ENCODE data around the gene CCDC116.
"Not testable (repeated sequence)": the region's sequence is repeated elsewhere in the genome, so short reads cannot be mapped to it uniquely, and the experiment has no call there.

The CCDC116 gene

DNA sequence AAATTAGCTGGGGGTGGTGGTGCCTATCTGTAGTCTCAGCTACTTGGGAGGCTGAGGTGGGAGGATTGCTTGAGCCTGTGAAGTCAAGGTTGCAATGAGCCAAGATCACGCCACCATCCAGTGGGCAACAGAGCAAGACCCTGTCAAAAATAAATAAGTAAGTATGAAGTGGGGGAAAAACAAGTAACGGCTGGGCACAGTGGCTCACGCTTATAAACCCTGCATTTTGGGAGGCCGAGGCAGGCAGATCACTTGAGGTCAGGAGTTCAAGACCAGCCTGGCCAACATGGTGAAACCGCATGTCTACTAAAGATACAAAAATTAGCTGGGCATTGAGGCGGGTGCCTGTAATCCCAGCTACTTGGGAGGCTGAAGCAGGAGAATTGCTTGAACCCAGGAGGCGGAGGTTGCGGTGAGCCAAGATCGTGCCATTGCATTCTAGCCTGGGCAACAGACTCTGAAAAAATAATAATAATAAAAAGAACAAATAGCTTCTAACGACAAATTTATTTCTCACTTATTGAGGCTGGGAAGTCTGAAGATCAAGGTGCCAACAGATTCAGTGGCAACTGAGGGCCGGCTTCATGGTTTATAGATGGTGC is 22.9 kb upstream of the CCDC116 start:
- DNase-seq (ENCODE audit: low read depth): not testable (repeated sequence)

DNA sequence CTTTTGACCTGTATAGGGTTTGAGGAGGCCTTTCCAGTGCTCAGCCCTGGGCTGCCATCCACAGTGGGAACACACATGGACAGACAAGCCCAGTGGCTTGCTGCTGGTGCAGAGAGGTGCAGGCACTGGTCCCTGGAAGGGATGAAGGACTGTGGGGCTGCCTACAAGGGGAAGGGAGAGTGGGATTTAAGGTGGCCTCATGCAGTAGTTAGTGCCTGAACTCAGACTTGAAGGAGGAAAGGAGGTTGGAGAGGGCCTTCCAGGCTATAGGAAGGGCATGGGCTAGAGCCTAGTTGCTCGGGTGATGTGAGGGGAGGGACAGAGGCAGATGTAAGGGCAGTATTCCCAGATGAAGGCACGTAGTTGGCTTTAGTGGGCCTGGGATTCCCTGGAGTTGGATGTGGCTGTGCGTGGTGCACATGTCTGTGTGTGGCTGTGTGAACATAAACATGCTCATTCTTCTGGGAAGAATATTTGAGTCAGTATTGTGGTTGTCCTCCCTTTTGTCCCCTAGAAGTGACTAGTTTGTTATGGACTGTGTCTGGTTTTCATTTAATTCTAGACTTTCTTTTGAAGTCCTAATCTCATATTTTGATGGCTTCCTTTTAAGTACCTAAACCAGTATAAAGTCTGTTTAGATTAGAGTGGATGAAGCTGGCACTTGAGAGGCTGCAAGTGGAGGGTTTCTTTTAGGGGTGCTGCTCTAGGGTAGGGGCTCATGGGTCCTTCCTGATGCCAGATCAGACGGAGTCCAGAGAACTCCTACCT is 21.2 kb upstream of the CCDC116 start:
- no peak for DNase-seq (ENCODE audit: low read depth)

DNA sequence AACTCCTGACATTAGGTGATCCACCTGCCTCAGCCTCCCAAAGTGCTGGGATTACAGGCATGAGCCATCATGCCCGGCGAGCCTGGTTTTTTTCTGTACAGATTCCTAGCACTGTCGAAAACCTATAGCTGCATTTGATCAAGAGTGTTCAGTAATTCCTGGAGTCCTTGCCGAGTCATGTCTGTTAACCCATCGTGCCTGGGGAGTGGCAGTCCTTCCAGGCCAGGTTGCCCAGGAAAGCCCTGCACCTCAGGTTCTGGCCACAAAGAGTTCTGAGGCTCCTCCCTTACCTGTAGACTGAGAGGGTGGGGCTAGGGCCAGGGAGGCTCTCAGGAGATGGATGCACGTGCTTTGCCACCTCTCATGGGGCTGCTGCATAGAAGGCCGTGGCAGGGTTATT is 19.7 kb upstream of the CCDC116 start:
- DNase-seq (ENCODE audit: low read depth): no peak

DNA sequence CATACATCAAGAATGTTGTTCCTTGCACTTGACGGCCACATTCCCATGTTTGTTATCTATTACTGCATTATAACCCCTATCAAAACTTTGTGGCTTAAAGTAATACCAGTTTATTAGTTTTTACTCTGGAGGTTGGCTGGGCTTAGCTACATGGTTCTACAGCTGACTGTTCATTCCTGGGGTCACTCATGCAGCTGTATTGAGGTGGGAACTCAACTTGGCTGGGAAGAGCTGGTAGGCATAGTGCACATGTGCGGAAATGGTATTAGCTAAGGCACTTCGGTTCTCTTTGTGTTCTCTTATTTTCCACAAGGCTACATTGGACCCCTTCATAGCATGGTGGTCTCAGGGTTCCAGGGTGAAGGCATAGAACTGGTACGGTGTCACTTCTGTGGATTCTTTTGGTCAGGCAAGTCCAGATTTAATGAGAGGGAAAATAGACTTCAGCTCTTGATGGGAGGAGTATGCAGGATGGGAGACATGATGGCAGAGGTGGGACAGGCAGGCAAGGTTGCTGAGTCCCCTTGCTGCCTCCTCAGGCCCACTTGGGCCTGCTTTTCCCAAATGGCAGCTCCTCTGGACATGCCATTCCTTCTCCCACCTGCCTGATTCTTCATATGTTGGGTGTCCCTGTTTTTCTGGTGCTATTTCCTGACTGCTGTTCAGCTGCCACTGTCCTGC is 18.9 kb upstream of the CCDC116 start:
- DNase-seq (ENCODE audit: low read depth): no peak

DNA sequence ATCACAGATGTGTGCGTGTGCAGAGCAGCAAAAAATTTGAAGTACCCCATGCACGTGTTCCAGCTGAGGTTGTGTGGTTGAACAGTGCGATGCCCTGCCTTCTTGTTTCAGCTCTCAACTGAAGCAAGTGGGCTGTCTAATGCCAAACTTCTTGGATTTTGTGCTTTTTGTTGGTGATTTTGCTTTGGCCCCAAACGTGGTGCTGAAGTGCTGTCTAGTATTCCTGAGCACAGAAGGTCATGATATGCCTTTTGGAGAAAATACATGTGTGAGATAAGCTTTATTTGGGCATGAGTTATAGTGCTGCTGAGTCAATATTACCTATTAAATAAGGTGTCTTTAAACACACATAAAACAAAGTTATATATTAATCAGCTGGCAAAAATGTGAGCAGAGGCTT is 16.8 kb upstream of the CCDC116 start:
- no peak for DNase-seq (ENCODE audit: low read depth)

DNA sequence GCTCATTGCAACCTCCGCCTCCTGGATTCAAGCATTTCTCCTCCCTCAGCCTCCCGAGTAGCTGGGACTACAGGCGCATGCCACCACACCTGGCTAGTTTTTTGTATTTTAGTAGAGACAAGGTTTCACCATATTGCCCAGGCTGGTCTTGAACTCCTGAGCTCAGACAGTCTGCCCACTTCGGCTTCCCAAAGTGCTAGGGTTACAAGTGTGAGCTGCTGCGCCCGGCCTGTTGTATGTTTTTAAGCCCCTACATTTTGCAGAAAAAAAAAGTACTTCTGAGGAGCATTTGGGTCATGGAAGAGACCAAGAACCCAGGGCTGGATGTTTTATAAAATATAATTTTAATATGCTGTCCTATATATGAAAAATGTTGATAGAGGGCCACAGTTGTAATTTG is 15.2 kb upstream of the CCDC116 start:
- DNase-seq (ENCODE audit: low read depth): not testable (repeated sequence)

DNA sequence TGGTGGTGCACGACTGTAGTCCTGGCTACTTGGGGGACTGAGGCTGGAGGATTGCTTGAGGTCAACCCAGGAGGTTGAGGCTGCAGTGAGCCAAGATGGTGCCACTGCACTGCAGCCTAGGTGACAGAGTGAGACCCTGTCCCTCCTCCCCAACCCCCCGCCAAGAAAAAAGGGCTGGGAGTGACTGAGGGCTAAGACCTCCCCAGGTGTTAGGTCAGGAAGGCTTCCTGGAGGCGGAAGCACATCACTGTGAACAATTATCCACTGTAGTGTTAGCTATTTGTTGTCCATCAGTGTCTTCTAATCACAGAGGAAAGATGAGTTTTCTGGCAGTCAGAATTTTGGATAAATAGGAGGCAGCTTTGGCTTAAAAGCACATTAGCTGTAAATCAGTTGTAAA is 11.5 kb upstream of the CCDC116 start:
- DNase-seq (ENCODE audit: low read depth): no peak

DNA sequence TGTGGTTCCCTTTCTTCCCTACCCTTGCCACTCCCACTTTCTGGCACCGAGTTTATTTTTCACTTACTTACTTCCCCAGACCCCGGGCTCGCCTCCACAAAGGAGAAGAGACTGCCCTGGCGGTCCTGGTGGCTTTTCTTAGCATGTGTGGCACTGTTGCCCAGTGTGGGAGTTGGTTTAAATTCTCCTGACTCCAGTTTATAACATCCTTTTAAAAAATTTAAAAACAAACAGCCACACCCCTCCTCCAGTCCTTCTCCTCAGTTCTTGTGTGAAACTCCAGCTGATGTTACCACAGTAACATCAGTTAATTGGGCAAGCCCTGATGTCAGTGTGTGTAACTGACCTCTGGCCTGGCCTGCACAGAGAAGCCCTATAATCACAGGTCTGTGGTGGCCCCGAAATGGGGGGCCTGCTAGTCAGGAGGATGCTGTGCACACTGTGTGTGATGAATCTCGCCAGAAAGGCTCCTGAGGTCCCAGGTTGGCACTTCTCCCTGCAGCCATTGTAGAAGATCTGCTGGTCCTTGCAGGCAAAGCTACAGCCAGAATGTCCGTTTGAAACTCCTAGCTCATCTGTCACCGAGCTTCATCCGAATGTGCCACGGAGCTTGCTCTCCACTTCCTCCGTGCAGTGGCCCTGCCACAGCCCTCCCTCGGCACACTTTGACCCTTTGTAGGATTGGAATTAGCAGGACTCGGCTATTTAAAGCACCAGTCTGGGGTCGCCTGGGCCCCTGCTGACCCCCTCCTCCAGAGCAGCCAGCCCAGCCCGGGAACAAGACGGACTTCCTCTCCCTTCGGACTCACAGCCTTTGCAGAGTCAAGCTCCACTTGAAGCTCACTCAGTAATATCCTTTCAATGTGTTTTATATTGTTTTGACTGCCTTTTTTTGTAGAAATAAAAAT is 10.3 kb upstream of the CCDC116 start:
- DNase-seq (ENCODE audit: low read depth): no peak

DNA sequence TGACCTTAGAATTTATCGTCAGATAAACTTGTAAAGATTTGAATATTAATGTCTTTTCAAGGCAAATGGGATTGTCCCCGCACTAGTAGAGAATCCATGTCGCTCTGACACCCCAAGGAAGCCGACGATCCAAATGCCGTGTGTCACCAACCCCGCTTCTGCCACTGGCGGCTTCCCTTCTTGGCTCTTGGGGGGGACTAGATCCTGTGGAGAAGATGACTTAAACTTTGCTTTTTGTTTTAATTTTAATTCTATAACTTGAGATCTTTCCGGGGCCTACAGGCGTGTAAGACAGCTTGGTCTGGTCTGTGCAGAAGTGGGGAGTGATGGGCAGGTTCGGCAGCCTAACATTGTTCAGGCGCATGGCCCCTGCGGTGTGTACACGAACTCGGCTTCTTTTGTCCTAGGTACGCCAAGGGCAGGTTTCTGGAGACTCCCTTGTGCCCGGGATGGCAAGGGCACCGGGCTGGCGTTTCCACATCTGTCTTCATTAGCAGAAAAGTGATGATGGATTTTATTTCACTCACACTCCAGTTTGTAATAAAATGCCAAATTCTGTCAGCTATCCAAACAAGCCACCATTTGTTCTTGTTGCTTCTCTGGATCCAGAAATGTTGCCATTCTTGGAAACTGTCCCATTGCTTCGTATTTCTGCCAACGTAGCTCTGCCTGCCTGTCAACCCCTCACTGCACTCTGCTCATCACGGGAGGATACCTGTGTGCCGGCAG is 9.5 kb upstream of the CCDC116 start:
- DNase-seq (ENCODE audit: low read depth): no peak

DNA sequence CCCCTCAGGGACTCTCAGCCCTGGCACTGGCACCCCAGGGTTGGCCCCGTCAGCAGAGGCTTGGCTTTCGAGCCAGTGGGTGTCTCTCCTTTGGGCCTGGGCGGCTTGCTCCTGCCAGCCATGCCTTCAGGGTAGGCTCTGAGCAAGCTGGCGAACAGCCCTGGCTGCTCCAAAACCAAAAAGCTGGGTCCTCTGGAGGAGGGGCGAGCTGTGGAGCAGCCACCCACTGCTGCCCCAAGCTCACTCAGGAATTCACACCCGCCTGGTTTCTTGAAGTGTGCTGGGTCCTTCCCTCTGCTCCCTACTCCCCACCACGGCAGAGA is 9.0 kb upstream of the CCDC116 start:
- no peak for DNase-seq (ENCODE audit: low read depth)

DNA sequence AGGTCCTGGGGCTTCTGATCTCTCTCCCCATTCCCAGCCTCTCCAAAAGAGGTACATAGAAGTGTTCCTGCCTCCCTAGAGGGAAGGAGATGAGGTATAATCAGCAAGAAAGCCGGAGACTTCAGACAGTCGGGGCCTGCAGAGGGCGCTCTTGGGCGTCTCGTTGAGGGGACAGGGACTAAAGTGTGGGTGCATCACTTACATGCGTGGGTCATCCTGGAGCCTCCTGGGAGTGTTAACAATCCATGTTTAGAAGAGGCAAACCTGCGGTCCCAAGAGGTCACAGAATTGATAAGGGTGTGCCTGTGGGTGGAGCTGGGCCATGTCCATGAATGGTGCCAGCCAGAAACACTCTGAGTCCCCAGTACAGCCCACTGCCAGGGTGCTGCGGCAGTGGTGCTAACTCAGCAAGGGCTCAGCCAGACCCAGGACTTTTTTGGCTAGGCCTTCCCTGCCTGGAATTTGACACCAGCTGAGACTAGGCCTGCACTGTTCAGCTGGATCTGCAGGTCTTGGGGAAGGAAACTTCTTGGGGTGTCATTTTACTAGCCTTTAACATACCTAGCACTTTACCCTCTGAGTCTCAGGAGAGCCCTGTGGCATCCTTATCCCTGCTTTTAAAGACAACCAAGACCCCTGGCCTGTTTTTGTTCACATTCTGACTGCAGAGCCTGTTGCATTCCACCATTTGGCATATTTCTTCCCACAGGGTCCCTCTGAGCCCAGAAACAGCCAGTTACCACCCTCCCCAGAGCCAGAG is 8.3 kb upstream of the CCDC116 start:
- peak; percentile 36 for DNase-seq (ENCODE audit: low read depth)

DNA sequence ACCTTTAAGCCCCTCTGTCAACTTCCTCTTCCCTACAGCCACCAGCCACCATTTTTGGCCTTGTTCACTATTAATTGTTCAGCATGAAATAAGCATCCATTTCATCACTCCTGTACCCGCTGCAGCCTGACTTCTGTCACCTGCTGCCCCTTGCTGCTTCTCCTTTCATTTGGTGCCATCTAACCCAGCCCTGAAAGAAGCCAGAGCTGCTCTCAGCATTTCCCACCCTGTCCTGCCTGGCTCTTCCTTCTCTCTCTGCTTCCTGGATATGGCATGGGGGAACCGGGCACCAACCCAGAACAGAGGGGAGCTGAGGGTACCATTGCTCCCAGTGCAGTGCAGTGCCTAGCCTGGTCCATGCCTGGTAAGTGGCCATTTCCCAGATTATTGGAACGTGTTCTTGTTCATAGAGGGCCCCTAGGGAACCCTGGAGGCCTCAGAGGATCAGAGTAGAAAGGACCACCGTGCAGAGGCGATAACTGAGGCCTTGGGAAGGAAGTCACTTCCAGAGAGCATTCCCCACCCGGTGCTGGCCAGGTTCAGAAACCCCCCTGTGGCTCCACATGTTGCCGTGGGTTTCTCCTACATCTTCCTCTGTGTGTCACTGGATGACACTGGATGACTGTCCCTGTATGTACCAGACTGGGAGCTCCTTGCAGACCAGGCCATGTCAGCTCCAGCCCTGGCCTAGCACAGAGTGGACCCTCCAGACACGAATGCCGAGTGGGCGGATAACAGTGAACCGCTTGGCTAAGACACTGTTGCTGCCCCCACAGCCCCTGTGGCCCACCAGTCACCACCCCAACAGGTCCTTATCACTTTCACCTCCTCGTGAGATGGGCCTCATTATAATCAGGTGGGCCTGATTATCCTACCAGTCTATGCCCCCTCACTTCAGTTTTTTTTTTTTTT is 7.4 kb upstream of the CCDC116 start:
- DNase-seq (ENCODE audit: low read depth): no peak

DNA sequence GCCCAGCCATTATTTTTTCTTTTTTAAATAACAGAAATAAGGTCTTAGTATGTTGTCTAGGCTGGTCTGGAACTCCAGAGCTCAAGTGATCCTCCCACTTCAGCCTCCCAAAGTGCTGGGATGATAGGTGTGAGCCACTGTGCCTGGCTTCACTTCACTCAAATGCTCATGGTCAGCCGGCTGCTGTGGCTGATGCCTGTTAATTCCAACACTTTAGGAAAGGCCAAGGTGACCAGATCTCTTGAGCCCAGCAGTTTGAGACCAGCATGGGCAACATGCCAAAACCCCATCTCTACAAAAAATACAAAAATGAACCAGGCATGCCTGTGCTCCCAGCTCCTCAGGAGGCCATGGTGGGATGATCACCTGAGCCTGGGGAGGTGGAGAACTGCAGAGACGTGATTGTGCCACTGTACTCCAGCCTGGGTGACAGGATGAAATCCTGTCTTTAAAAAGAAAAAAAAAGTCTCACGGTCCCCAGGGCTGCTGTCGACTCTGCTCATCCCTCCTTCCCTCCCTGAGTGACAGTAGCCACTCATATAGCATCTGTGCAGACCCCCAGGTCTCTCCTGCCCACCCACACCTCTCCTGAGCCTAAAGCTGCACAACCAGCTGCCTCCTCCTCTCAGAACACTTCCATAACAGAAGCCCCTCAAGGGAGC is 6.4 kb upstream of the CCDC116 start:
- DNase-seq (ENCODE audit: low read depth): no peak

DNA sequence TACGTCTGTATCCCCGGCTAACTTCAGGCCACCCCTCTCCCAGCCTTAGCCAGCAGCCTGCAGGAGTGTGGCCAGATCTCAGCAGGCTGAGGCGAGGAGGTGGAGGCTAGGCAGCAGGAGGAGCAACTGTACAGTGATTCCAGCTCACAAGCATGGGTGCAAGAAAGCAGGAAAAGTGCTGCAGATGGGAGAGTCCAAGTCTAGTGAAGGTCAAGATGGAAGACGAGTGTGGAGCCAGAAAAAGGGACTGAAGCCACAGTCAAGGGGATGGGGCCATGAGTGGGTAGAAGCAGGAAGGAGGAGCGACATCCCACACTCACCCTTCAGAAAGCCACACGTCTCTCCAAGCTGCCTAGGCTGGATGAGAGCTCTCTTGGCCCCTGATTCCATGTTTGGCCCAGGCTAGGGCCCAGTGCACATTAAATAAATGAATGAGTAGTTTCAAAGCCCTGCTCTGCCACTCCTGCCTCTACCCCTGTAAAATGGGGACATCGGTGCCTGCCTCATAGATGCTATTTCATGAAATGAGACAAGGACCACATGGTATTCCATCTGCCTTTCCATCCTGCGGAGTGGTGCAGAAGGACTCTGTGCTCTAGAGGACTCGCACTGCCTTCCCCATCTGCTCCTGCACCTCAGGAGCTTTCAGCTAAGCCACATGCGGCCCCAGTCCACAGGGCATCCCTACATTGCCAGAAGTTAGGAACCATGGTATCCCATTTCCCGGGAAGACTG is 5.7 kb upstream of the CCDC116 start:
- DNase-seq (ENCODE audit: low read depth): no peak

DNA sequence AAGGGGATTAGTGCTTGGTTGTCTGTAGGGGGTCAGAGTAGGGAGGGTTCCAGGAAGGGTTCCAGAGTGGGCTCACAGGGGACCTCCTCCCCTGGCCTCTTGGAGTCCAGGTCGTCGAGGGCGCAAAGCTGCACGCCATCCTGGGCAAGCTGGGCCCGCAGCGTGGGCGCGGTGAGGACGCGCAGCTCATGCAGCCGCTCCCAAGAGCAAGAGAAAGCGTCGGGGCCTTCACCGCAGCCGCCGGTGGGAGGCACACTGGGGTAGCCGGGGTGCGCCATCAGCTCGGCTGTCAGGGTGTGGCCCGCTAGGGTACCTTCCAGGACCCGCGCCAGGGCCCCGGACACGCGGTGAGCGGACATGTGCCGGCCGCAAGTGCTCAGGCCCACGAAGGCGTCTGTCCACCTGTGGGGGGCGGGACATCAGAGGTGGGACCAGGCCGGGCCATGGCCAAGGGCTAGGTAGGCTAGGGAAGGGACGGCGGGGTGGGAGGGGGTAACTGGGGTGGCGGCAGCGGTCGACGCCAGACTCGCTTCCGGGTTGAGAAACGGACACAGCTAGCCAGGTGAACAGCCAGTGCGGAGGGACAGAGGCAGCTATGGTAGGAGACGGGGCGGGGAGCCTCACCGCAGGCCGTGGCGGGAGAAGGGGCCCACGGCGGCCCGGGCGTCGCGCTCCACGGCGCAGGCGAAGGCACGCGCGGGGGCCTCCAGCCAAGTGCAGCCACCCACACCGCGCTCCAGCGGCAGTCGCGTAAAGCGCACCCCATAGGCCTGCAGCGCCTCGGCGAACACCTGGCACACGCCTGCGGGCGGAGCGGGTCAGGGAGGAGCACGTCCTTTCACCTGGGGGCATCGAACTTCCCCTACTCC is 3.9 kb upstream of the CCDC116 start:
- DNase-seq (ENCODE audit: low read depth): no peak

DNA sequence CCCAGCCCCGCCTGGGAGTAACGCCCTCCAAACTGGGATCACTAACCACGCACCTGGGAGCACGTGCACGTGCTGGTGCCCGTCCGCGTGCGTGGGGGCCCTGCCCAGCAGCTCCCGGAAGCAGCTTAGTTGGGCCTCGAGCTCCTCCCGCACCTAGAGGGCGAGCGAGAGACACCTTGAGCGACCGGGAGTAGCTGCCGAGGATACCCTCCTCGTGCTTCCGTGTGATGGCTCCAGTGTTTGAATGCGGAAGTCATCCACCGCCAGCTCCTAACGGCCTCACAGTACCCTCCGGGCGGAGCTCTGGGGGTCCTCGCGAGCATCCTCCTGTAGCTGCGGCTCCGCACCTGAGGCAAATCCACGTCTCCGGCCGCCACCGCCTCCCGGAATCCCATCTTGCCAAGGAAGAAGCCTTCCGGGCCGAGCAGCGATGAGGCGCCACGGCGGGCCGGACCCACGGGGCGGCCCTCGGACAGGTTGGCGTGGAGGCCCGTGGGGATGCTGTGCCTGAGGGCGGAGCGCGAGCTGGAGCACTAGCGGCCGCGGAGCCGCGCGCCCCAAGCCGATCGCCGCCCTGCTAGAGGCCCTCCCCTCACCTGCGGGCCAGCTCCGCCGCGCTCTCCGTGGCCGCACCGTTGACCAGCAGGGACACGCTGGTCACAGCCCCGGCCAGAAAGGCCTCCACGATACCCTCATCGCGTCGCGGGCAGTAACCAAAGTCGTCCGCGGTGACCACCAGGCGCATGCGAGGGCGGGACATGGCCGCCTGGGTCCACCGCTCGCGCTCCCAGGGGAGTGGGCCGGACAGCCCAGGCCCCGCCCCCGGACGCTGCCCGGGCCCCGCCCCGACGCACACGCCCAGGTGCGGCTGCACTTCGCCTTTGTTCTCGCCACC is 3.1 kb upstream of the CCDC116 start, which contains the start of gene YDJC:
YDJC (minus strand) TSS at position 768 of the 895 bp plus-strand sequence; CDS start at position 760, 8 bp downstream.
- DNase-seq (ENCODE audit: low read depth): peak; percentile 94
